HG03103 (cell line): Measurements from ENCODE around the gene MYH15.

ENCODE experiments used
- ATAC-seq: cut with Tn5 transposase; IDR thresholded peaks from one replicate; pipeline ENCODE4 v1.9.1; 2021; ENCODE audit warnings: low read depth; ENCODE audit not compliant: unreplicated experiment

The MYH15 gene

GRCh38 chr3:108473711-108474110, 36.7 kb downstream of the MYH15 start:
- ATAC-seq: no peak

- no peak for ATAC-seq
These were observed 38.3 kb downstream of the MYH15 start for GRCh38 chr3:108472001-108472591.

GRCh38 chr3:108471426-108471825, 39.0 kb downstream of the MYH15 start:
- no peak for ATAC-seq

GRCh38 chr3:108469126-108469525, 41.3 kb downstream of the MYH15 start:
- no peak for ATAC-seq

GRCh38 chr3:108468577-108468976, 41.8 kb downstream of the MYH15 start:
- no peak for ATAC-seq

GRCh38 chr3:108462899-108463298, 47.5 kb downstream of the MYH15 start:
- ATAC-seq: no peak

GRCh38 chr3:108461661-108462111, 48.7 kb downstream of the MYH15 start:
- ATAC-seq: no peak

- ATAC-seq: no peak
These were observed 51.2 kb downstream of the MYH15 start for GRCh38 chr3:108459225-108459624.

- ATAC-seq: no peak
These were observed 55.1 kb downstream of the MYH15 start for GRCh38 chr3:108455212-108455705.

GRCh38 chr3:108453565-108453964, 56.8 kb downstream of the MYH15 start:
- ATAC-seq: no peak

GRCh38 chr3:108450444-108450843, 60.0 kb downstream of the MYH15 start:
- no peak for ATAC-seq

- peak; percentile 76 for ATAC-seq
These were observed 61.8 kb downstream of the MYH15 start for GRCh38 chr3:108448593-108448992.

GRCh38 chr3:108447096-108447847, 63.1 kb downstream of the MYH15 start:
- ATAC-seq: no peak

- no peak for ATAC-seq
These were observed 68.1 kb downstream of the MYH15 start for GRCh38 chr3:108442281-108442680.

- ATAC-seq: no peak
These were observed 68.9 kb downstream of the MYH15 start for GRCh38 chr3:108441518-108441917.

GRCh38 chr3:108441071-108441507, 69.3 kb downstream of the MYH15 start:
- ATAC-seq: no peak

- no peak for ATAC-seq
These were observed 71.9 kb downstream of the MYH15 start for GRCh38 chr3:108438542-108438941.

GRCh38 chr3:108437439-108437838, 73.0 kb downstream of the MYH15 start:
- no peak for ATAC-seq

- no peak for ATAC-seq
These were observed 76.5 kb downstream of the MYH15 start for GRCh38 chr3:108433928-108434327.

GRCh38 chr3:108432431-108432830, 78.0 kb downstream of the MYH15 start:
- ATAC-seq: no peak

GRCh38 chr3:108430540-108430939, 79.9 kb downstream of the MYH15 start:
- no peak for ATAC-seq

- ATAC-seq: no peak
These were observed 81.8 kb downstream of the MYH15 start for GRCh38 chr3:108428586-108428985.
